GM18505 (cell line): Measurements from ENCODE around the gene RNF207.

Source experiments
- ATAC-seq: cut with Tn5 transposase; IDR thresholded peaks from one replicate; pipeline ENCODE4 v1.9.1; 2021; ENCODE audit not compliant: unreplicated experiment
- POLR2A ChIP-seq: IDR thresholded peaks from 4 replicates; pipeline ENCODE4 v1.6.1; 2011; ENCODE audit warnings: borderline replicate concordance; ENCODE audit not compliant: insufficient read depth, insufficient read length; ENCODE audit errors: extremely low read depth

RNF207 gene

GRCh38 chr1:6166655-6167390 is 39.1 kb upstream of the RNF207 start:
- no peak for TF ChIP-seq POLR2A
- ATAC-seq = no peak

- no peak for TF ChIP-seq POLR2A
- no peak for ATAC-seq
Observed at GRCh38 chr1:6167391-6168303, 38.3 kb upstream of the RNF207 start.

- ATAC-seq = no peak
- TF ChIP-seq POLR2A = no peak
Observed at GRCh38 chr1:6168947-6169586, 36.9 kb upstream of the RNF207 start.

- ATAC-seq = no peak
- TF ChIP-seq POLR2A = no peak
Observed at GRCh38 chr1:6170116-6170741, 35.7 kb upstream of the RNF207 start.

- ATAC-seq = no peak
- no peak for TF ChIP-seq POLR2A
Observed at GRCh38 chr1:6170742-6171201, 35.1 kb upstream of the RNF207 start.

- no peak for TF ChIP-seq POLR2A
- no peak for ATAC-seq
Observed at GRCh38 chr1:6171548-6172124, 34.3 kb upstream of the RNF207 start.

GRCh38 chr1:6172549-6172948 is 33.4 kb upstream of the RNF207 start:
- no peak for TF ChIP-seq POLR2A
- no peak for ATAC-seq

GRCh38 chr1:6174621-6175410 is 31.1 kb upstream of the RNF207 start:
- no peak for ATAC-seq
- no peak for TF ChIP-seq POLR2A

GRCh38 chr1:6175411-6175828 is 30.5 kb upstream of the RNF207 start:
- ATAC-seq = no peak
- no peak for TF ChIP-seq POLR2A

GRCh38 chr1:6176779-6177178 is 29.1 kb upstream of the RNF207 start:
- no peak for TF ChIP-seq POLR2A
- ATAC-seq = no peak

- TF ChIP-seq POLR2A = no peak
- ATAC-seq = no peak
Observed at GRCh38 chr1:6177681-6178380, 28.1 kb upstream of the RNF207 start.
